Measurements from ENCODE around the gene ZNF227. TPM values are rescaled to one million over a fixed set of nuclear protein-coding genes. Genes with fewer than 3 reads are reported as not detected.
"Not testable (repeated sequence)": the region's sequence is repeated elsewhere in the genome, so short reads cannot be mapped to it uniquely, and the experiment has no call there.

The ZNF227 gene
- total RNA-seq, 2 donors from 2014 or later: 4.3 to 8.0 TPM

DNA sequence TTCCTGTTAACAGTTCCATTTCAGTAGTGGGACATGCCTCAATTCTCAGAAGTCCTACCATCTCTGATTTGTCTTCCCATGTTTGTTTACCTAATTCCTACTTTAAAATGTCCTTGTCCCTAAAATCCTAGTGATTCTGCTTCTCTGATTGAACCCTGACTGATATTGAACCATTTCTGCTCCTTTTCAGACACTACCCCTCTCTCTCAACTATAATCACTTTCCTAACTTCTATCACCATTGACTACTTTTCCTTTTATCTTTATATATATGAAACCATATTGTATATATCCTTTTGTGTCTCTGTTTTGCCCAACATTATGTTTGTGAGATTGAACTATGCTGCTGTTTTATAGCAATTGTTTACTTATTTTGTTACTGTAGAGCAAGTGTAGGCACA lies 15.6 kb upstream of the ZNF227 start:
- no peak for ATAC-seq
- no peaks in the 10 kb centered on the region for H3K36me3 ChIP-seq (replicated peaks in 1 of 2; ENCODE audit: insufficient read depth in 1 of 2, low read depth in 2 of 2)
- H3K4me1 ChIP-seq: no peaks in the 10 kb centered on the region
- TF ChIP-seq, protein P1, sequence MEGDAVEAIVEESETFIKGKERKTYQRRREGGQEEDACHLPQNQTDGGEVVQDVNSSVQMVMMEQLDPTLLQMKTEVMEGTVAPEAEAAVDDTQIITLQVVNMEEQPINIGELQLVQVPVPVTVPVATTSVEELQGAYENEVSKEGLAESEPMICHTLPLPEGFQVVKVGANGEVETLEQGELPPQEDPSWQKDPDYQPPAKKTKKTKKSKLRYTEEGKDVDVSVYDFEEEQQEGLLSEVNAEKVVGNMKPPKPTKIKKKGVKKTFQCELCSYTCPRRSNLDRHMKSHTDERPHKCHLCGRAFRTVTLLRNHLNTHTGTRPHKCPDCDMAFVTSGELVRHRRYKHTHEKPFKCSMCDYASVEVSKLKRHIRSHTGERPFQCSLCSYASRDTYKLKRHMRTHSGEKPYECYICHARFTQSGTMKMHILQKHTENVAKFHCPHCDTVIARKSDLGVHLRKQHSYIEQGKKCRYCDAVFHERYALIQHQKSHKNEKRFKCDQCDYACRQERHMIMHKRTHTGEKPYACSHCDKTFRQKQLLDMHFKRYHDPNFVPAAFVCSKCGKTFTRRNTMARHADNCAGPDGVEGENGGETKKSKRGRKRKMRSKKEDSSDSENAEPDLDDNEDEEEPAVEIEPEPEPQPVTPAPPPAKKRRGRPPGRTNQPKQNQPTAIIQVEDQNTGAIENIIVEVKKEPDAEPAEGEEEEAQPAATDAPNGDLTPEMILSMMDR (IDR thresholded peaks at IDR 0.05): no peak
- no peak for TF ChIP-seq POLR2A (IDR thresholded peaks at IDR 0.05)
- H3K4me3 ChIP-seq: no peak overlapping the region
- peaks cover 0 to 9% (median 0%) of the 10 kb centered on the region in 3 donors for H3K9me3 ChIP-seq
- H3K27ac ChIP-seq: no peak overlapping the region
- intact Hi-C loops (cut with DNase I): no loop called here
- H3K27me3 ChIP-seq: no peaks in the 10 kb centered on the region
- DNase-seq: no peak

DNA sequence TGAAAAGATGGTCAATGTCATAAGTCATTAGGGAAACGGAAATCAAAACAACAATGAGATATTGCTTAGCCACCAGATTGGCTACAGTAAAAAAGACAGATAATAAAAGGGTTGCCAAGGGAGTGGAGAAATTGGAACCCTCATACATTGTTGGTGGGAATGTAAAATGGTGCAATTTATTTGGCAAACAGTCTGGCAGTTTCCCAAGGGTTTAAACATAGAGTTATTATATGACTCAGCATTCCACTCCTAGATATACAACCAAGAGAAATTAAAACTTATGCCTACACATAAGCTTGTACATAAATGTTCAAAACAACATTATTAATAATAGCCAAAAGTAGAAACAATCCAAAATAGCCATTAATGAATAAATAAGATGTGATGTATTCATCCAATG lies 9.9 kb upstream of the ZNF227 start:
- Histone ChIP-seq H3K27ac (no peak overlapping the region), H3K9me3 (peaks cover 0 to 10% (median 0%) of the 10 kb centered on the region in 3 donors), H3K4me1 (peaks cover 3% of the 10 kb centered on the region), H3K36me3 (replicated peaks in 1 of 2; ENCODE audit: insufficient read depth in 1 of 2, low read depth in 2 of 2) (no peaks in the 10 kb centered on the region), H3K27me3 (no peaks in the 10 kb centered on the region), H3K4me3 (no peak overlapping the region)
- no peak for ATAC-seq
- no peak for TF ChIP-seq POLR2A (IDR thresholded peaks at IDR 0.05)
- TF ChIP-seq, protein P1 (IDR thresholded peaks at IDR 0.05): no peak
- no peak for DNase-seq
- intact Hi-C loops (cut with DNase I): no loop called here
- 50 to 74% methylated on average over 1 of the region's 1 CpG for WGBS, 2 donors

DNA sequence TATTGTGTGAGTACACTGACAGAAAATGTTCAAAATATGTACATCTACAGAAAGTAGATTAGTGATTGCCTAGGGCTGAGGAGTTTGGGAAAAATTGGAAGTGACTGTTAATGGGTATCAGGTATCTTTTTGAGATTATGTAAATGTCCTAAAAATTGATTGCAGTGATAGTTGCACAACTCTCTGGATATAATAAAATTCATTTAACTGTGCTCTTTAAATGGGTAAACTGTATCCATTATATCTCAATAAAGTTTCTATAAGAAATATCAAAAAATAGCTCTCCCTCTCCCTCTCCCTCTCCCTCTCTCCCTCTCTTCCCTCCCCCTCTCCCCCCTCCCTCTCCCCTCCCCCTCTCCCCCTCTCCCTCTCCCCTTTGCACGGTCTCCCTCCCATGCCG lies 9.4 kb upstream of the ZNF227 start:
- DNase-seq (no peak), ATAC-seq (no peak)
- intact Hi-C loops (cut with DNase I): no loop called here
- TF ChIP-seq, protein P1 (IDR thresholded peaks at IDR 0.05): no peak
- 87 to 88% methylated on average over 2 of the region's 2 CpGs for WGBS, 2 donors
- Histone ChIP-seq H3K4me1 (peaks cover 7% of the 10 kb centered on the region), H3K27ac (no peak overlapping the region), H3K27me3 (no peaks in the 10 kb centered on the region), H3K9me3 (peaks cover 0 to 10% (median 0%) of the 10 kb centered on the region in 3 donors), H3K36me3 (replicated peaks in 1 of 2; ENCODE audit: insufficient read depth in 1 of 2, low read depth in 2 of 2) (no peaks in the 10 kb centered on the region), H3K4me3 (no peak overlapping the region)

DNA sequence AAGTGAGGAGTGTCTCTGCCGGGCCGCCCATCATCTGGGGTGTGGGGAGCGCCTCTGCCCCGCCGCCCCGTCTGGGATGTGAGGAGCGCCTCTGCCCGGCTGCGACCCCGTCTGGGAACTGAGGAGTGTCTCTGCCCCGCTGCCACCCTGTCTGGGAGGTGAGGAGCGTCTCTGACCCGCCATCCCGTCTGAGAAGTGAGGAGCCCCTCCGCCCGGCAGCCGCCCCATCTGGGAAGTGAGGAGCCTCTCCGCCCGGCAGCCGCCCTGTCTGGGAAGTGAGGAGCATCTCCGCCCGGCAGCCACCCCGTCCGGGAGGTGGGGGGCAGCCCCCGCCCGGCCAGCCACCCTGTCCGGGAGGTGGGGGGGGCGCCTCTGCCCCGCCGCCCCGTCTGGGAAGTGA lies 8.5 kb upstream of the ZNF227 start:
- DNase-seq; H3K9me3 ChIP-seq; ATAC-seq; intact Hi-C loops (cut with DNase I); H3K27ac ChIP-seq; H3K4me1 ChIP-seq; H3K27me3 ChIP-seq; H3K4me3 ChIP-seq; H3K36me3 ChIP-seq (replicated peaks in 1 of 2; ENCODE audit: insufficient read depth in 1 of 2, low read depth in 2 of 2): not testable (repeated sequence)
- 89 to 94% methylated on average over 5 to 19 of the region's 31 CpGs for WGBS, 2 donors

DNA sequence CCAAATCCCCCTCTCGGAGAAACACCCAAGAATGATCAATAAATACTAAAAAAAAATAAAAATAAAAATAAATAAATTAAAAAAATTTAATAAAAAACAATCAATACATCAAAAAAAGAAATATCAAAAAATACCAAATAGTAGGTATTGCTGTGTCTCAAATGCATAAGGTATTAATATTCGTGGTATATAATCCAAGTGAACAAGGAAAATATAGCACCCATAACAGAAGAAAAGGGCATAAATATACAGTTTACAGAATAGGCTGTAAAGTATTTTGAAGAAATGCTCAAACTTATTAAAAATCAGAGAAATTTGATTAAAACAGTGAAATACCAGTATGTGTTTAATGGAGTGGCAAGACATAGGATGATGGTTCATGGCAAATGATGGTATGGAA lies 7.6 kb upstream of the ZNF227 start:
- intact Hi-C loops (cut with DNase I): no loop called here
- ATAC-seq: no peak
- WGBS, 2 donors: 60 to 61% methylated on average over 2 of the region's 2 CpGs

More for the DNA sequence above, 7.6 kb upstream of the ZNF227 start:
- Histone ChIP-seq H3K27ac (no peak overlapping the region), H3K9me3 (peaks cover 0 to 10% (median 0%) of the 10 kb centered on the region in 3 donors), H3K4me1 (peaks cover 8% of the 10 kb centered on the region), H3K36me3 (replicated peaks in 1 of 2; ENCODE audit: insufficient read depth in 1 of 2, low read depth in 2 of 2) (no peaks in the 10 kb centered on the region), H3K27me3 (no peaks in the 10 kb centered on the region), H3K4me3 (no peak overlapping the region)
- TF ChIP-seq, protein P1 (IDR thresholded peaks at IDR 0.05): no peak
- DNase-seq: no peak
